ENCODE data around the gene DHX9.

GRCh38 chr1:182794091-182794490, 45.1 kb upstream of the DHX9 start:
- no peak for TF ChIP-seq CTCF (IDR thresholded peaks at IDR 0.05)
- no peak for TF ChIP-seq POLR2A (IDR thresholded peaks at IDR 0.05)
